ENCODE results near the gene GPR161.

The GPR161 gene

GRCh38 chr1:168053681-168054080 lies 83.0 kb downstream of the GPR161 start:
- ChIA-PET POLR2A (no interaction called here), CTCF (interaction anchor here (0.8 to 2.0 kb wide), 2 partner anchors 13 to 28 kb away, joined by 3 to 7 read pairs; no protein-coding TSS in a partner anchor)
- TF ChIP-seq, protein P1, sequence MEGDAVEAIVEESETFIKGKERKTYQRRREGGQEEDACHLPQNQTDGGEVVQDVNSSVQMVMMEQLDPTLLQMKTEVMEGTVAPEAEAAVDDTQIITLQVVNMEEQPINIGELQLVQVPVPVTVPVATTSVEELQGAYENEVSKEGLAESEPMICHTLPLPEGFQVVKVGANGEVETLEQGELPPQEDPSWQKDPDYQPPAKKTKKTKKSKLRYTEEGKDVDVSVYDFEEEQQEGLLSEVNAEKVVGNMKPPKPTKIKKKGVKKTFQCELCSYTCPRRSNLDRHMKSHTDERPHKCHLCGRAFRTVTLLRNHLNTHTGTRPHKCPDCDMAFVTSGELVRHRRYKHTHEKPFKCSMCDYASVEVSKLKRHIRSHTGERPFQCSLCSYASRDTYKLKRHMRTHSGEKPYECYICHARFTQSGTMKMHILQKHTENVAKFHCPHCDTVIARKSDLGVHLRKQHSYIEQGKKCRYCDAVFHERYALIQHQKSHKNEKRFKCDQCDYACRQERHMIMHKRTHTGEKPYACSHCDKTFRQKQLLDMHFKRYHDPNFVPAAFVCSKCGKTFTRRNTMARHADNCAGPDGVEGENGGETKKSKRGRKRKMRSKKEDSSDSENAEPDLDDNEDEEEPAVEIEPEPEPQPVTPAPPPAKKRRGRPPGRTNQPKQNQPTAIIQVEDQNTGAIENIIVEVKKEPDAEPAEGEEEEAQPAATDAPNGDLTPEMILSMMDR (IDR thresholded peaks at IDR 0.05; ENCODE audit: insufficient read depth, low read length, missing control alignments), result no peak
- no peak overlapping the region for H3K4me3 ChIP-seq (ENCODE audit: low read depth, low read length)
- no peak for DNase-seq (ENCODE audit: low read depth, low spot score)

GRCh38 chr1:168050880-168051279 lies 85.8 kb downstream of the GPR161 start:
- POLR2A ChIA-PET, result no interaction called here
- TF ChIP-seq, protein P1 (IDR thresholded peaks at IDR 0.05; ENCODE audit: insufficient read depth, low read length, missing control alignments), result no peak
- no peak overlapping the region for H3K4me3 ChIP-seq (ENCODE audit: low read depth, low read length)
- CTCF ChIA-PET, result interaction anchor here (0.5 to 1.1 kb wide), 4 partner anchors 25 to 101 kb away, joined by 3 to 5 read pairs (median 3); no protein-coding TSS in a partner anchor
- no peak for DNase-seq (ENCODE audit: low read depth, low spot score)

DNA sequence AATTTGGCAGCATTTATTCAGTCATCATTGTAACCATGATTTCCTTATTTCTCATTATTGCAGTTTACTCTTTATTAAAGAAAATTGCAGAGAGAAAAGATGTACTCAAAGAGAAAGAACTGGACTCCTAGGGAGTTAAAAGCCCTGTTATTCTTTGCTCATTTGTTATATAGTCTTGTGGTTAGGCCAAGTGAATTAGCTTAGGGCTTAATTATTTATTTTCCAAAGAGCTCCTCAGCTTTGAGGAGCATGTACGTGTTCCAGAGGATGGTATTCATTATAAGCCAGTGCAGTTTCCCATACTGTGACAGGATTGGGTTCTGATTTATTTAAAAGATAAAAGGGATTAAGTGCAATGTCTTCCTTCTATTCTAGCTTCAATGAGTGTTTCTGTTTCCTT lies 86.4 kb downstream of the GPR161 start:
- POLR2A ChIA-PET, result no interaction called here
- DNase-seq (ENCODE audit: low read depth, low spot score), result no peak
- no peak overlapping the region for H3K4me3 ChIP-seq (ENCODE audit: low read depth, low read length)
- TF ChIP-seq, protein P1 (IDR thresholded peaks at IDR 0.05; ENCODE audit: insufficient read depth, low read length, missing control alignments), result no peak
- CTCF ChIA-PET, result interaction anchor here (0.5 to 1.1 kb wide), 4 partner anchors 25 to 102 kb away, joined by 3 to 5 read pairs (median 3); no protein-coding TSS in a partner anchor

DNA sequence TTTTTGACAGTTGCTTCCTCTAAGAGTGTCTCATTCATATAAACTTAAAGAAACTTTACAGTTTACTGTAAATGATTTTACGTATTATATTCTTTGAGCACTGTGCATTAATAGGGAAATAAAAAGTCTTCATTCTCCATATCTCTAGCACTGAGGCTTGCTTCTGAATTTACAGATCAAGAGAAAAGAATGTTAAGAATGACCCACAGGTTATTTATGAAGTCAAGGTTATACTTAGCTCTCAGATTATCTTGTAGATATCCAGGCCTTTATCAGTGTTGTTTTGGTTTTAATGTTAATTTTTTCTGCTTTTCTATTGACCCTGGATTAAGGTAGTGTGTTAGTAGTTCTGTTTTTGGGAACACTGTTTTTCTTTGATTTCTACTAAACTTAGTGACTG lies 91.4 kb downstream of the GPR161 start:
- no peak for DNase-seq (ENCODE audit: low read depth, low spot score)
- TF ChIP-seq, protein P1 (IDR thresholded peaks at IDR 0.05; ENCODE audit: insufficient read depth, low read length, missing control alignments), result no peak
- no peak overlapping the region for H3K4me3 ChIP-seq (ENCODE audit: low read depth, low read length)
- POLR2A ChIA-PET, result no interaction called here
- CTCF ChIA-PET, result no interaction called here

- ChIA-PET CTCF (no interaction called here), POLR2A (no interaction called here)
- TF ChIP-seq, protein P1 (IDR thresholded peaks at IDR 0.05; ENCODE audit: insufficient read depth, low read length, missing control alignments), result no peak
- no peak overlapping the region for H3K4me3 ChIP-seq (ENCODE audit: low read depth, low read length)
- no peak for DNase-seq (ENCODE audit: low read depth, low spot score)
These were observed 94.4 kb downstream of the GPR161 start for GRCh38 chr1:168042362-168042761.

- POLR2A ChIA-PET, result no interaction called here
- DNase-seq (ENCODE audit: low read depth, low spot score), result no peak
- CTCF ChIA-PET, result no interaction called here
- TF ChIP-seq, protein P1 (IDR thresholded peaks at IDR 0.05; ENCODE audit: insufficient read depth, low read length, missing control alignments), result no peak
- no peak overlapping the region for H3K4me3 ChIP-seq (ENCODE audit: low read depth, low read length)
These were observed 101.4 kb downstream of the GPR161 start for GRCh38 chr1:168035345-168035744.
